ENCODE data around the gene DARS2.

DNA sequence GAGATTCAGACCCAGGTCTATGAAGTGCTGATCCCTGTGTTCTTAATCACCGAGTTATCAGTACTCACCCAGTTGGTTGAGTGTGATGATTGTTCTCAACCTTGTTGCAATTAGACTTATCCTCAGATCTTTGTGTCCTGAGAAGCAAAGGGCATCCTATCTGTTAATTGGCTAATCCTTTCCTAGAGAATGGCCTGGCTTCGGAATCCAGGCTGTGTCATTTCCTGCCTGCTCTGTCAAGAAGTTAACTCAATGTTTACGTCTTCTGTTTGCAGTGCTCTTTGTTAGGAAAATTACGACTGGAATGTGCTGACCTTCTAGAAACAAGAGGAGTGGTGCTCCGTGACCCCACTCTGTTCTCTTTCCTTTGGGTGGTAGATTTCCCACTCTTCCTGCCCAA lies 28.6 kb downstream of the DARS2 start:
- TF ChIP-seq, protein P1, sequence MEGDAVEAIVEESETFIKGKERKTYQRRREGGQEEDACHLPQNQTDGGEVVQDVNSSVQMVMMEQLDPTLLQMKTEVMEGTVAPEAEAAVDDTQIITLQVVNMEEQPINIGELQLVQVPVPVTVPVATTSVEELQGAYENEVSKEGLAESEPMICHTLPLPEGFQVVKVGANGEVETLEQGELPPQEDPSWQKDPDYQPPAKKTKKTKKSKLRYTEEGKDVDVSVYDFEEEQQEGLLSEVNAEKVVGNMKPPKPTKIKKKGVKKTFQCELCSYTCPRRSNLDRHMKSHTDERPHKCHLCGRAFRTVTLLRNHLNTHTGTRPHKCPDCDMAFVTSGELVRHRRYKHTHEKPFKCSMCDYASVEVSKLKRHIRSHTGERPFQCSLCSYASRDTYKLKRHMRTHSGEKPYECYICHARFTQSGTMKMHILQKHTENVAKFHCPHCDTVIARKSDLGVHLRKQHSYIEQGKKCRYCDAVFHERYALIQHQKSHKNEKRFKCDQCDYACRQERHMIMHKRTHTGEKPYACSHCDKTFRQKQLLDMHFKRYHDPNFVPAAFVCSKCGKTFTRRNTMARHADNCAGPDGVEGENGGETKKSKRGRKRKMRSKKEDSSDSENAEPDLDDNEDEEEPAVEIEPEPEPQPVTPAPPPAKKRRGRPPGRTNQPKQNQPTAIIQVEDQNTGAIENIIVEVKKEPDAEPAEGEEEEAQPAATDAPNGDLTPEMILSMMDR (IDR thresholded peaks at IDR 0.05): no peak
- TF ChIP-seq POLR2A (IDR thresholded peaks at IDR 0.05; ENCODE audit: low read depth) (no peak), EP300 (IDR thresholded peaks at IDR 0.05) (no peak)
